ENCODE data around the gene RHO. TPM values are rescaled to one million over a fixed set of nuclear protein-coding genes. Genes with fewer than 3 reads are reported as not detected.

The RHO gene
- total RNA-seq, 2 experiments from 2014 or later: not detected

DNA sequence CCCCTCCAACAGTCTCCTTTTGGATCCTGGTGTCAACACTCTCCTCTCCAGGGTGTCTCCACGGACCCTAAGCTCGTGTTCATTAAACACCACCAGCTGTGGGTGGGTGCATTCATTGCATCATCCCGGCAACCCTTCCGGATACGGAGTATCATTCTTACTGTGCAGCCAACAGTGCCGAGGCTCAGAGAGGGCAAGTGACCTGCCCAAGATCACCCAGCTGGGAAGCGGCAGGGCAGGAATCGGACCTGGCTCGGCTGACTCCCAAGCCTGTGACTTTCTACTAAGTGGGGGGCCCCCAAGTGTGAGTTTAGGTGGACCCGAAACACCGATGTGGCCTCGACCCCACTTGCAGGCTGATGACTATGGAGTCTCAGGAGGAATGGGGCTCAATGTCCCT is 34.9 kb downstream of the RHO start:
- Mint-ChIP-seq H3K9me3 (no peaks in the 10 kb centered on the region), H3K4me3 (no peak overlapping the region), H3K36me3 (ENCODE audit: low read depth) (no peaks in the 10 kb centered on the region), H3K27ac (no peak overlapping the region), H3K4me1 (no peaks in the 10 kb centered on the region), H3K27me3 (no peaks in the 10 kb centered on the region)
- ChIA-PET POLR2A (no interaction called here), CTCF (no interaction called here)
- no peak for DNase-seq

GRCh38 chr3:129563850-129564535 is 35.6 kb downstream of the RHO start:
- Mint-ChIP-seq H3K4me3 (no peak overlapping the region), H3K9me3 (no peaks in the 10 kb centered on the region), H3K4me1 (no peaks in the 10 kb centered on the region), H3K27me3 (no peaks in the 10 kb centered on the region), H3K27ac (no peak overlapping the region), H3K36me3 (ENCODE audit: low read depth) (no peaks in the 10 kb centered on the region)
- DNase-seq: no peak
- POLR2A ChIA-PET: no interaction called here
- CTCF ChIA-PET: no interaction called here

GRCh38 chr3:129564981-129565644 is 36.7 kb downstream of the RHO start:
- H3K4me3 Mint-ChIP-seq: no peak overlapping the region
- no peak overlapping the region for H3K27ac Mint-ChIP-seq
- POLR2A ChIA-PET: no interaction called here
- DNase-seq: no peak
- H3K36me3 Mint-ChIP-seq (ENCODE audit: low read depth): no peaks in the 10 kb centered on the region
- no peaks in the 10 kb centered on the region for H3K27me3 Mint-ChIP-seq
- no peaks in the 10 kb centered on the region for H3K4me1 Mint-ChIP-seq
- no peaks in the 10 kb centered on the region for H3K9me3 Mint-ChIP-seq
- CTCF ChIA-PET: no interaction called here

DNA sequence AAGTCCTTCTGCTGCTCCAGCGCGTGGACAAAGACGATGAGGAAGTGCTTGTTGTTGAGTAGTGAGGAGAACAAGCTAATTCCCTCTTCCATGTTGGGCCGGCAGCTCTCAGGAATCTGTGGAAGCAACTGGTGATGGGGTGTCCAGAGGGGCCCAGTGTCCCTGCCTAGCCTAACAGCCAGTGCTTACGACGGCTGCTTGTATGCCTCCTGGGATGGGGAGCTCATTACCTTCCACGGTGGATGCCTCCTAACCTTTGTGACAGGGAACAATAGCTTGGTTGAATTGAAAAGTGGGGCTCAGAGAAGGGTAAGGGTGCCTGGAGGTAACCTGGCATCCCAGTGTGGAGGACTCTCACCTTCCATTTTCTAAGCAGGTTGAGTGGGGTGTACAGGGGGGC is 37.5 kb downstream of the RHO start:
- ChIA-PET CTCF (no interaction called here), POLR2A (no interaction called here)
- no peak for DNase-seq
- Mint-ChIP-seq H3K4me1 (no peaks in the 10 kb centered on the region), H3K27me3 (no peaks in the 10 kb centered on the region), H3K27ac (no peak overlapping the region), H3K36me3 (ENCODE audit: low read depth) (no peaks in the 10 kb centered on the region), H3K9me3 (no peaks in the 10 kb centered on the region), H3K4me3 (no peak overlapping the region)

- Mint-ChIP-seq H3K36me3 (ENCODE audit: low read depth) (no peaks in the 10 kb centered on the region), H3K9me3 (no peaks in the 10 kb centered on the region), H3K27ac (no peak overlapping the region), H3K4me3 (no peak overlapping the region), H3K4me1 (no peaks in the 10 kb centered on the region), H3K27me3 (no peaks in the 10 kb centered on the region)
- CTCF ChIA-PET: interaction anchor here (1.3 to 1.4 kb wide), 2 partner anchors 20 kb away, joined by 3 to 5 read pairs; no protein-coding TSS in a partner anchor
- POLR2A ChIA-PET: no interaction called here
- no peak for DNase-seq
These were observed 38.8 kb downstream of the RHO start for GRCh38 chr3:129567176-129567705.

DNA sequence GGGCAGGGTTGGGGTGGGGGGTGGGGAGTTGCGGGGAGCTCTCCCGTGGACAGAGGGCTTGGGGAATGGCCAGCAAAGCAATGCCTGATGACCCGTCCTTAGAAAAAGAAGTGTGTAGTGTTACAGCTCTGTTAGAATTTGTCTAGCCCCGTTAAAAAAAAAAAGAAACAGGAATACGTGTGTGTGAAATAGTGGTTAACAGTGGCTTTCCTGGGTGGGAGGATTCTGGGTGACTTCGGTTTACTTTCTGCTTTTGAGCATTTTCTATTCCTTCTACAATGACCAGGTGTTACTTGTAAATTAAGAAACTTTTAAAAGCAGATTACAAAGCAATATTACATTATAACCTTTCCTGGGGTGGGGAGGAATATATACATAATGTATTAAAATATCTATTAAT is 39.5 kb downstream of the RHO start:
- H3K36me3 Mint-ChIP-seq (ENCODE audit: low read depth): no peaks in the 10 kb centered on the region
- DNase-seq: no peak
- no peak overlapping the region for H3K27ac Mint-ChIP-seq
- no peaks in the 10 kb centered on the region for H3K4me1 Mint-ChIP-seq
- ChIA-PET CTCF (interaction anchor here (0.7 to 1.4 kb wide), 4 partner anchors 9 to 24 kb away, joined by 3 to 5 read pairs (median 3); no protein-coding TSS in a partner anchor), POLR2A (no interaction called here)
- H3K27me3 Mint-ChIP-seq: no peaks in the 10 kb centered on the region
- no peak overlapping the region for H3K4me3 Mint-ChIP-seq
- no peaks in the 10 kb centered on the region for H3K9me3 Mint-ChIP-seq

- ChIA-PET POLR2A (no interaction called here), CTCF (interaction anchor here (1.1 to 1.3 kb wide), 3 partner anchors 8 to 27 kb away, joined by 3 read pairs; no protein-coding TSS in a partner anchor)
- H3K4me1 Mint-ChIP-seq: no peaks in the 10 kb centered on the region
These were observed 41.4 kb downstream of the RHO start for GRCh38 chr3:129569856-129570255.

DNA sequence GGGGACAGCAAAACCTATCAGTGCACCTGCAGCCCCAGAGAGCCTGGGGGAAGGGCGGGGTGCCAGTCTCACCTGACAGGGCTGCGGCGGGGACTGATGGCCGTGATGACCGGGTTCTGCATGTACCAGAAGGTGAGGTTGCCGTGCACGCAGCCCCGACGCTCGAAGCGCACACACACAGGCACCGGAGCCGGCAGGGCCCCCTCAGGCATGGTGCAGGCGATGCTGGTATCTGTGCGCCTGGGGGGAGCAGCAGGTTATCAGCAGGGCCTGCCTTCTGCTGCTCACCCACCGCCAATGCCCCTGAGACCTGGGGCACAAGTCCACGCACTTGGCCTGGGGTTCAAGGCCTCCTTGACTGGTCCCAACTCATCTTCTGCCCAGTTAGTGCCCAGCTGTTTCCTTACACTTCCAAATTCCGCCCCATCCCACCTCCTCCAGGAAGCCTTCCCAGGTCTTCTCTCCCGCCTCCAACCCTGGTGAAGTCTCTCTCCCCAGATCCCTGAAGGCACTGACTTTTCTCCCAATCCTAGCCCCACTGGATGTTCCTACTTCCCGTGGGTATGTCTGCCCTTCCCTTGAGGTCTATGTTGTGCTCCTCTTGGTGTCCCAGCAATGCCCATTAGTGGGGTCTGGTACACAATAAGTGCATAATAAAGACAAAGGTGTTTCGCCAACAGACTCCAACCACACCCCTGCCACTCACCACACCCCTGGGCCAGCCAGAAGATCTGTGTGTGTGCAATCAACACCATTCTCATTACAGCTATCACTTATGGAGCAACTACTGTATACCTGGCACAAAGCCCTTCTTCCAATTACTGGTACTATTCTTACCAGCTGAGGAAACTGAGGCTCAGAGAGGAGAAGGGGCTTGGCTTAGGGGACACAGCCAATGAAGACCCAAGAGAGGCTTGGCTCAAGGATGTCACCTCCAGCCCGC is 43.4 kb downstream of the RHO start:
- DNase-seq: no peak
- peaks cover 10% of the 10 kb centered on the region for H3K4me1 Mint-ChIP-seq
- POLR2A ChIA-PET: no interaction called here
- no peaks in the 10 kb centered on the region for H3K36me3 Mint-ChIP-seq (ENCODE audit: low read depth)
- no peaks in the 10 kb centered on the region for H3K27me3 Mint-ChIP-seq
- H3K27ac Mint-ChIP-seq: no peak overlapping the region
- CTCF ChIA-PET: interaction anchor here (1.1 kb wide), 1 partner anchor 10 kb away, joined by 3 read pairs; no protein-coding TSS in a partner anchor
- H3K9me3 Mint-ChIP-seq: no peaks in the 10 kb centered on the region
- H3K4me3 Mint-ChIP-seq: no peak overlapping the region

More at GRCh38 chr3:129569856-129570255, 41.4 kb downstream of the RHO start:
- DNase-seq: no peak
- Mint-ChIP-seq H3K27me3 (no peaks in the 10 kb centered on the region), H3K27ac (no peak overlapping the region), H3K9me3 (no peaks in the 10 kb centered on the region), H3K4me3 (no peak overlapping the region), H3K36me3 (ENCODE audit: low read depth) (no peaks in the 10 kb centered on the region)

GRCh38 chr3:129572603-129573002 is 44.2 kb downstream of the RHO start:
- CTCF ChIA-PET: interaction anchor here (1.1 kb wide), 1 partner anchor 11 kb away, joined by 3 read pairs; no protein-coding TSS in a partner anchor
- Mint-ChIP-seq H3K36me3 (ENCODE audit: low read depth) (no peaks in the 10 kb centered on the region), H3K4me1 (peaks cover 12% of the 10 kb centered on the region), H3K27ac (no peak overlapping the region), H3K27me3 (no peaks in the 10 kb centered on the region), H3K4me3 (no peak overlapping the region), H3K9me3 (no peaks in the 10 kb centered on the region)
- POLR2A ChIA-PET: no interaction called here
- no peak for DNase-seq

DNA sequence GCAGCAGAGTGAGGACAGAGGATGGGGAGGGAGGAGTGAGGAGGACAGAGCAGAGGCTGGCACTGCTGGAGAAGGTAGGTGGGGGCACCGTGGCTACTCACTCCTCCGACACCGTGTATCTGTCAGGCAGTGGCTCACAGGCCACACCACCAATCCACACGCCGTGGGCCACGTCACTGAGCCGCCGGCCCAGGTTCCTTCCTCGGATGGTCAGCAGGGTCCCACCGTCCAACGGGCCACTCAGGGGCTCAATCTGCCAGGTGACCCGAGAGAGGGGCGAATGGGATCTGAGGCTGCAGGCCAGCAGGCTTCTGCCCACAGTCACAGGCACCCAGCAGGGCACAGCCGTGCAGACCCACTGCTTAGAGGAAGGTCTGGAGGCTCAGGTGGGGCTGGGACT is 45.1 kb downstream of the RHO start:
- H3K36me3 Mint-ChIP-seq (ENCODE audit: low read depth): no peaks in the 10 kb centered on the region
- ChIA-PET CTCF (no interaction called here), POLR2A (no interaction called here)
- peaks cover 16% of the 10 kb centered on the region for H3K4me1 Mint-ChIP-seq
- H3K9me3 Mint-ChIP-seq: no peaks in the 10 kb centered on the region
- H3K27ac Mint-ChIP-seq: no peak overlapping the region
- no peaks in the 10 kb centered on the region for H3K27me3 Mint-ChIP-seq
- H3K4me3 Mint-ChIP-seq: no peak overlapping the region
- DNase-seq: no peak

- POLR2A ChIA-PET: no interaction called here
- Mint-ChIP-seq H3K4me1 (peaks cover 16% of the 10 kb centered on the region), H3K27me3 (no peaks in the 10 kb centered on the region), H3K36me3 (ENCODE audit: low read depth) (no peaks in the 10 kb centered on the region), H3K9me3 (no peaks in the 10 kb centered on the region), H3K27ac (no peak overlapping the region), H3K4me3 (no peak overlapping the region)
- DNase-seq: no peak
- CTCF ChIA-PET: no interaction called here
These were observed 45.8 kb downstream of the RHO start for GRCh38 chr3:129574206-129574605.

- no peak for DNase-seq
- Mint-ChIP-seq H3K27ac (peak overlapping the region; percentile 62), H3K36me3 (ENCODE audit: low read depth) (no peaks in the 10 kb centered on the region), H3K4me3 (no peak overlapping the region), H3K9me3 (no peaks in the 10 kb centered on the region), H3K4me1 (peaks cover 16% of the 10 kb centered on the region), H3K27me3 (no peaks in the 10 kb centered on the region)
- POLR2A ChIA-PET: no interaction called here
- CTCF ChIA-PET: interaction anchor here (0.9 kb wide), 1 partner anchor 33 kb away, joined by 3 read pairs; no protein-coding TSS in a partner anchor
These were observed 47.0 kb downstream of the RHO start for GRCh38 chr3:129575233-129575996.
